NOMO-1 (cell line): ENCODE measurements around the gene CGRRF1.

Experiments used
- DNase-seq, 2 experiments: peaks; one replicate each; lab custom pipeline; 2025; ENCODE audit not compliant: unreplicated experiment in 2 of 2; lab: John Stamatoyannopoulos, UW

Gene CGRRF1

DNA sequence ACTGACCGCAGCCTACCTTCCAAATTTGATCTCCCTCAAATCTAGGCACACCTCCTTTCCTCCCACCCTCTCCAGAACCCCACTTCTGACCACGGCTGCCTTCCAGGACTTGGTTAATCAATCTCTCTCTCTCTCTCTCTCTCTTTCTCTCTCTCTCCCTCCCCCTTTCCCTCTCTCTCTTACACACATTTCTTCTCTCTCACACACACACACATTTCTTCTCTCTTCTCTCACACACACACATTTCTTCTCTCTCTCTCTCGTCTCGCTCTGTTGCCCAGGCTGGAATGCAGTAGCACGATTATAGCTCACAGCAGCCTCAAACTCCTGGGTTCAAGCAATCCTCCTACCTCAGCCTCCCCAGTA, 20.4 kb upstream of the CGRRF1 start:
- DNase-seq = no peak

- no peak for DNase-seq
These were observed 19.8 kb upstream of the CGRRF1 start for GRCh38 chr14:54489731-54490444.

GRCh38 chr14:54490445-54491175, 19.1 kb upstream of the CGRRF1 start:
- DNase-seq = peak; percentile 17 to 19

DNA sequence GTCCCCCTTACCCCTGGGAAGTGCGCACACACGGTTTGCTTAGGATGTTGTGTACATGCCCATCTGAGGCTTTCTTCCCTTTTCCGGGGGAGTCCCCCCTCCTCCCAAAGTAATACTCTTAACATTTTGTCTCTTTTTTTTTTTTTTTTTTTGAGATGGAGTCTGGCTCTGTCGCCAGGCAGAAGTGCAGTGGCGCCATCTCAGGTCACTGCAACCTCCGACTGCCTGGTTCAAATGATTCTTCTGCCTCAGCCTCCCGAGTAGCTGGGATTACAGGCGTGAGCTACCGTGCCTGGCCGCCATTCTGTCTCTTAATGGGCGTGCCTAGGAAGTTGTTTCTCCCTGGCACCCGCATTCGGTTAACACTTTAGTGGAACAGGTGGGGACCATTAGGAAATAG, 16.4 kb upstream of the CGRRF1 start:
- DNase-seq = no peak

GRCh38 chr14:54497224-54497623, 12.5 kb upstream of the CGRRF1 start:
- DNase-seq = no peak

DNA sequence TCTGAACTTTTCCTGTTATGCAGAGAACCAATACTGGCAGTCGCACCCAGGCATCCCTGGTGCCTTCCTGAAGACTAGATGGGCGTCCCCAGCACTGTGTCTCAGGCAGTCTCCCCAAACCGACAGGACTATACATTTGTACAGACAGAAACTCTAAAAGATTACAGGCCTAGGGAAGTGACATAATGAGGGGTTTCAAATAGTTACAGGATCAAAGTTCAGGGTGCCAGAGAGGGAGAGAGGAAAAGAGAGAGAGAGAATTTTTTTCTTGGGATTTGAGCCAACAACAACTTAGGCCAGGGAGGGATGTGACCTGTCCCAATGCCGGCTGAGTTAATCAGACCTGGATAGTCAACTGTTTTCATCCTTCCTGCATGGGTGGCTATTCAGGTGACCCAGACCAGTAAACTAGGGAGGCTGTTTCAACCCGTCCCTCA, 11.6 kb upstream of the CGRRF1 start:
- DNase-seq = no peak

DNA sequence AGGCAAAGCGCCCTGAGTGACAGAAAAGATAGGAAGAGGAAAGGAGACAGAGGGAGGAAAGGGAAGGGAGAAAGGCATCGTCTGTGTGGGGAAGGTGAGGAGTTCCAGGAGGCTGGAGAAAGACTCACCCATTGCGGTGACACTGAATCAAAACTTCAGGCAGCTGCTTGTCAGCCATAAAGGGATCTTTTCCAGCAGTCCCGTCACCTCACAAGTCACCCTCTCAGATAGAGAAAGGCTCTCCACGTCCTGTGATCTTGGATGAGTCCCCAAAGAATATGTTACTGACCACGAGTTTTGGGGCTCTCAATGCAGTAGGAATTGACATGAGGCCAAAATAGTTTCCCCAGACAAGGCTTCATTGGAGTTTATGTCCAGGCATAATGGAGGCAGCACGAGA, 11.1 kb upstream of the CGRRF1 start:
- DNase-seq = no peak

DNA sequence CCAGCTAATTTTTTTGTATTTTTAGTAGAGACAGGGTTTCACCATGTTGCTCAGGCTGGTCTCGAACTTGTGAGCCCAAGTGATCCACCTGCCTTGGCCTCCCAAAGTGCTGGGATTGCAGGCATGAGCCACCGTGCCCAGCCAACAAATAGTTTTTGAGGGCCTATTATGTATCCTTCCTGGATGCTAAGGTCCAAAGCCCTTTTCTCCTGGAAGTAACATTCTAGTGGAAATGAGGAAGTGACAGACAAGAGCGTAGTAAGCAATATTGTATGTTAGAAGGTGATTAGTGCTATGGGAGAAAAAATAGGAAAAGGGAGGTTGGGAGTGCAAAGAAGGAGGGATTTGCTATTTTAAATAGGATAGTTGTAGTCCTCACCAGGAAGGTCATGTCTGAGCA, 9.0 kb upstream of the CGRRF1 start:
- no peak for DNase-seq

DNA sequence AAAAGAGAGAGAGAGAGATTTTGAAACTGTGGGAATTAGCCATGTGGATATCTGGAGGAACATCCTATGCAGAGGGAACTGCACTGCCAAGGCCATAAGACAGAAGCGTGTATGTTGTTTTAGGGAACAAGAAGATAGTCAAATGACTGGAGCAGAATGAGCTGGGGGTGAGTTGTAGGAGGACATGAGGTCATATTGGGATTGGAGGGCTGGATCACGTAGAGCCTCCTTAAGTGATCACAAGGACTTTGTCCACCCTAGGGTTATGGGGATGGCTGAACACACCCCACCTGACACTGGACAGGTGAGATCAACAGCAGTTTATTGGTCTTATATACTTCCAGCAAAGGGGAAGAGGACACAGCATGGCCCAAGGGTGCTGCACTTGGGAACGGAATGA, 8.2 kb upstream of the CGRRF1 start:
- DNase-seq = no peak

DNA sequence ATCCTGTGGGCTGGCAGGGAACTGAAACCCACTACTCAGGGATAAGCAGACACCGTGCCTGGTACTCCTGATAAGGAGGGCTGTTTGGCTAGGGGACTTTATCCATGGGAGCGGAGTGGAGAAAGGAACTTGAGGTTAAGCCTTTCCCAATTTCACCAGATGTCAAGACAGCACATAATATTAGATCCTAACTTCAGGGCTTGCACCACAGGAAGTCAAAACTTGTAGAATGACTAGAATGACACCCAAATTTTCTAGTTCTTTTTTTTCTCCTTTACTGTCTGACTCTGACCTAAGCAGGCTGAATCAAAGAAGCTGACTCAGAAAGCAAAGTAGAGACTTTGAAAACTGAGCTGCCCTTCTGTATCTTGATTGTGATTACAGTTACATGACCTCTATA, 7.1 kb upstream of the CGRRF1 start:
- DNase-seq = peak; percentile 46 to 60

GRCh38 chr14:54503486-54503885, 6.2 kb upstream of the CGRRF1 start:
- DNase-seq = peak in 1 of 2 experiments; percentile 31

DNA sequence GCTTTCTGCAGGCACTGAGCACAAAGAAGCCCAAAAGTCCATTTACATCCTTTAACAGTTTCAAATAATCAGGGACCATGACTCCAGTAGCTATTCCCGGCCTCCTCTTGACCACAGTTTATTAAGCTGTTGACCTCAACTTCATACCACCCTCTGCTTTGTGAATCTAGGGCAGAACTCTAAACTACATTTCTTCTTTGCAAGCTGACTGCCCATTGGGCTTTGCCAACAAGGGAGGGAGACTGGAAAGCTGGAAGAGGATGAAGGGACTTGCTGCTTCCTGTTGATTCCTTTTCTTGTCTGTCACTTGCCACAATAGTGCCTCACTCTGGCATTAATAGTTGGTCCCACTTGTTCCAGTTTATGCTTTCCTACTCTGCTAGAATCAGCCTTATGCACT, 2.7 kb downstream of the CGRRF1 start:
- DNase-seq = no peak

GRCh38 chr14:54515670-54516069, 6.0 kb downstream of the CGRRF1 start:
- DNase-seq = no peak

DNA sequence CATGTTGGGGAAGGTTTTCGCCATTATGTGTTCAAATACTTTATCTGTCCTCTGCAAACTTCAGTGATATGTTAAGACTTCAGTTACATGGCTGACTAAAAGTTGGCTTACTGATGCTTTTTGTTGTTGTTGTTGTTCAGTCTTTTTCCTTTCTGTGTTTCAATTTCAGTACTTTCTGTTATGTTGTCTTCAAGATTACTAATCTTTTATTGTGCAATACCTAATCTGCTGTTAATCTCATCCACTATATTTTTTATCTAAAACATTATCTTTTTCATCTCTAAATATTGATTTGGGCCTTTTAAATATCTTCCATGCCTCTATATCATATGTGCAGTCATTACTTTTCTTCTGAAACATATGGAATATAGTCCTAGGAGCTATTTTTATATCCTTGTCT, 7.0 kb downstream of the CGRRF1 start:
- no peak for DNase-seq

DNA sequence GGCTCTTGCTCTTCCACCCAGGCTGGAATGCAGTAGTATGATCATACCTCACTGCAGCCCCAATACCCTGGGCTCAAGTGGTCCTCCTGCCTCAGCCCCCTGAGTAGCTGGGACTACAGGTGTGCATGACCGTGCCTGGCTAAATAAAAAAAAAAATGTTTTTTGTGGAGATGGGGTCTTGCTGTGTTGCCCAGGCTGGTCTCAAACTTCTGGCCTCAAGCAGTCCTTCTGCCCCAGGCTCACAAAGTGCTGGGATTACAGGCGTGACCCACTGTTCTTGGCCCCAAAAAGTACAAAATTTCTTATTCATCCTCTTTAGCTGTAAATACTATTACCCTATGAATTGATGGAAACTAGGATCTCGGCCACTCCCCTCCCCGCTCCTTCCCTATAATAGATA, 14.7 kb downstream of the CGRRF1 start:
- no peak for DNase-seq

DNA sequence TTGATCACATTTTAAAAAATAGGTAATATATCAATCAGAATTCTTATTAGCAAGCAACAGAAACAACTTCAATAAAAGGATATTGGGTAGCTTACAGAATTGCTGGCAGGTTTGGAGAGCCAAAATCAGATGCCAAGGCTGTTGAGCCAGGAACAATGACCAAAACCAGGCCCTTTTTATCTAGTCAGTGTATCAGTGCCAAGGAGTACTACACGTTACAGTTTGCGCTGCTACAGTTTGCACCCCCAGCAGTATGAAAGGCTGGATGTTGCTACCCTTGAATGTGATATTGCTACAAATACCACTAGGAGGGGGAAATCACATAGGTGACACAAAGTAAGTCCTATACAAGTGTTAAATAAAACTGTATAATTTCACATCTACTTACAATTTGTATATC, 19.3 kb downstream of the CGRRF1 start:
- DNase-seq = no peak

DNA sequence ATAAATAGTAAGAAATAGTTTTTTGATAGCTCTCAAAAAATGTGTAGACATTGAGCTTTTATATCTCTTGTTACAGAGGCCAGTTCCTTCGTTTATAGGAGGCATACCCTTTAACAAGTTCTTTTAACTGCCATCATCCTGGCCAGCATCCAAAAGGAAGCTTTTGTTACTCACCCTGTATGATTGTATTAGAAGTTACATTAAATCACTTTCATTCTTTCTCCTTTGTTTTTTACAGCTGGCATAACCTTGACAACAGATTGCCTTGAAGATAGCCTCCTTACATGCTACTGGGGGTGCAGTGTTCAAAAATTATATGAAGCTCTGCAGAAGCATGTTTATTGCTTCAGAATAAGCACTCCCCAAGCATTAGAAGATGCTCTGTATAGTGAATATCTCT, 20.1 kb downstream of the CGRRF1 start:
- no peak for DNase-seq

GRCh38 chr14:54532111-54533012, 22.7 kb downstream of the CGRRF1 start:
- no peak for DNase-seq

GRCh38 chr14:54533100-54533499, 23.4 kb downstream of the CGRRF1 start:
- no peak for DNase-seq

DNA sequence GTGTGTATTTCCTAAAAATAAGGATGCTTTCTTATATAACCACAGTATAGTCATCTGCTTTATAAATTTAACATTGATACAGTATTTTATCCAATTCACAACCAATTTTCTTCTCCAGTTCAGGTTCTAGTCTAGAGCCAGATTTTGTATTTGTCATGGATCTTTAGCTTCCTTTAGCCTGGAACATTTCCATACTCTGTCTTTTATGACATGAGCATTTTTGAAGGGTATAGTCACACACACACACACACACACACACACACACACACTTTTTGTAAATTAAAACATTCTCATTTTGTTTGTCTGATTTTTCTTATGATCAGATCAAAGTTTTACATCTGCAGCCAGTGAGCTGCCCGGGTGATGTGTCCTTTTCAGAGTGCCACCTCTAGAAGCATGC, 25.4 kb downstream of the CGRRF1 start:
- DNase-seq = no peak

DNA sequence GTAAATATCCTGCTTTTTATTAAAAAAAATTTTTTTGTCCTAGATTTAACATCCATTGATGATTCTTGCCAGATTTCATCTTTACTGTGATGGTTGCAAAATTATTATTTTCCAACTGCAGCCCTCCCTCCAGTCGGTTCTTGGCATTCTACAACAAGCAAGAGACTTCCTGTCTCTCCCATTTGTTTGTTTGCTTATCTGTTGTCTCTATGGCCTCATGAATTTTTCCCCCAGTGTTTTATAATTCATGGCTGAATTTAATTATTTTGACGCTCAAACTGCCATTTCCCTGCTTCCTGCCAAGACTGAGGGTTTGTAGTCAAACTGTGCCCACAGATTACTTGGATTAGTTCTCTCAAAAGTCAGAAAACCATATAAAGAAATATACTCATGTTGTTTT, 25.9 kb downstream of the CGRRF1 start:
- no peak for DNase-seq

GRCh38 chr14:54537651-54538050, 27.9 kb downstream of the CGRRF1 start:
- DNase-seq = no peak
